VCaP (cell line): ENCODE data around the gene KRT84.

Source experiments
- H3K27ac ChIP-seq: fragments of 450-650 bp; 2 replicates; pipeline ENCODE4 v1.5.1; 2017
- TF ChIP-seq, protein P1 (sequence below): fragments of 450-650 bp; conservative IDR thresholded peaks from 2 replicates; pipeline ENCODE4 v1.5.1; 2017; ENCODE audit warnings: mild to moderate bottlenecking, moderate library complexity

The KRT84 gene

GRCh38 chr12:52351196-52352059, 34.0 kb downstream of the KRT84 start:
- TF ChIP-seq, protein P1, sequence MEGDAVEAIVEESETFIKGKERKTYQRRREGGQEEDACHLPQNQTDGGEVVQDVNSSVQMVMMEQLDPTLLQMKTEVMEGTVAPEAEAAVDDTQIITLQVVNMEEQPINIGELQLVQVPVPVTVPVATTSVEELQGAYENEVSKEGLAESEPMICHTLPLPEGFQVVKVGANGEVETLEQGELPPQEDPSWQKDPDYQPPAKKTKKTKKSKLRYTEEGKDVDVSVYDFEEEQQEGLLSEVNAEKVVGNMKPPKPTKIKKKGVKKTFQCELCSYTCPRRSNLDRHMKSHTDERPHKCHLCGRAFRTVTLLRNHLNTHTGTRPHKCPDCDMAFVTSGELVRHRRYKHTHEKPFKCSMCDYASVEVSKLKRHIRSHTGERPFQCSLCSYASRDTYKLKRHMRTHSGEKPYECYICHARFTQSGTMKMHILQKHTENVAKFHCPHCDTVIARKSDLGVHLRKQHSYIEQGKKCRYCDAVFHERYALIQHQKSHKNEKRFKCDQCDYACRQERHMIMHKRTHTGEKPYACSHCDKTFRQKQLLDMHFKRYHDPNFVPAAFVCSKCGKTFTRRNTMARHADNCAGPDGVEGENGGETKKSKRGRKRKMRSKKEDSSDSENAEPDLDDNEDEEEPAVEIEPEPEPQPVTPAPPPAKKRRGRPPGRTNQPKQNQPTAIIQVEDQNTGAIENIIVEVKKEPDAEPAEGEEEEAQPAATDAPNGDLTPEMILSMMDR: no peak
- H3K27ac ChIP-seq: no peak overlapping the region

- TF ChIP-seq, protein P1: no peak
- no peak overlapping the region for H3K27ac ChIP-seq
Measured at GRCh38 chr12:52350786-52351185, 34.7 kb downstream of the KRT84 start.

DNA sequence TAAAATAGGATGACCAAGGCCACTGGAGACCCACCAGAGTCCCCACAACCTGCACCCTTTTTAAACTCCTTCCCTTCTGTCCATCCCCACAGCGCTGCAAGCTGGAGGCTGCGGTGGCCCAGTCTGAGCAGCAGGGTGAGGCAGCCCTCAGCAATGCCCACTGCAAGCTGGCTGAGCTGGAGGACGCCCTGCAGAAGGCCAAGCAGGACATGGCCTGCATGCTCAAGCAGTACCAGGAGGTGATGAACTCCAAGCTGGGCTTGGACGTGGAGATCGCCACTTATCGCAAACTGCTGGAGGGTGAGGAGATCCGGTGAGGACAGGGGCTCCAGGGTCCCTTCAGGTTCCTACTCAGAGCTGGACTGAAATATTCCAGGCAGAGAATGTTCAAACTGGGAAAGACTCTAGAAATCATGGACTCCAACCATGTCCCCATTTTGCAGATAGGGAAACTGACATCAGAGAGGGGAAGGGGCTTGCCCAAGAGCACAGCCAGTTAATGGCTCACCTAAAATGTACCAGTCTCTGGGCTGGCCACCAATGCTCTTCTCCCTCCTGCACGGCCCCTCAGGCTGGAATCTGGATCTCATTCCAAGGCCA, 35.3 kb downstream of the KRT84 start:
- no peak overlapping the region for H3K27ac ChIP-seq
- TF ChIP-seq, protein P1: no peak

- TF ChIP-seq, protein P1: no peak
- H3K27ac ChIP-seq: no peak overlapping the region
Measured at GRCh38 chr12:52349196-52349595, 36.3 kb downstream of the KRT84 start.

GRCh38 chr12:52347551-52348510, 37.6 kb downstream of the KRT84 start:
- TF ChIP-seq, protein P1: no peak
- no peak overlapping the region for H3K27ac ChIP-seq

DNA sequence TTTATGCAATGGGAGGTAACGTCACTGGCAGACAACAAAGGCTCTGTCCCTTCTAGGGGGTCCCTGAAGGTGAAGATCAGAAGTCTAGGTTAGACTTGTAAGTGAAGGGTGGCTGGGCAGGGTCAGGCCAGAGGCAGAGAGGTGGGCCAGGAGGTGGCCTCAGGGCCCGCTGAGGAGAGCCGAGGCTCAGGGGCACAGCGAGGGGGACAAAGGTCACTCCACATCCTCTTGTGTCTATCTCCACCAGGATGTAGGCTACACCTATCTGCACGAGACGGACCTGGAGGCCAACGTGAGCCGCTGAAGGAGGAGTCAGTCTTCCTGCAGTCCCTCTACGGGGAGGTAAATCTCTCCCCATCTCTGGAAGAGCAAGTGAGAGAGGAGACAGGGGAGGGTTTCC, 38.4 kb downstream of the KRT84 start:
- TF ChIP-seq, protein P1: no peak
- no peak overlapping the region for H3K27ac ChIP-seq

- H3K27ac ChIP-seq: no peak overlapping the region
- TF ChIP-seq, protein P1: no peak
Measured at GRCh38 chr12:52346593-52346992, 38.9 kb downstream of the KRT84 start.

GRCh38 chr12:52345041-52345440, 40.4 kb downstream of the KRT84 start:
- peak overlapping the region; percentile 46 for H3K27ac ChIP-seq
